B cell (primary cell): ENCODE data around the gene SPTBN1. TPM values are rescaled to one million over a fixed set of nuclear protein-coding genes. Genes with fewer than 3 reads are reported as not detected.

Experiments used
- ATAC-seq: fragments of 200-7000 bp; cut with Tn5 transposase; one replicate; pipeline ENCODE4 v1.10.0; 2021; ENCODE audit warnings: low read depth, mild to moderate bottlenecking, moderate number of reproducible peaks, moderate library complexity
- CTCF ChIA-PET: fragments of 350-600 bp; sonication (Branson Sonifier 250); formaldehyde crosslinking; loops from one replicate; lab custom pipeline; 2021; ENCODE audit warnings: antibody characterized with exemption, inconsistent platforms; lab: Charles Lee
- POLR2A ChIA-PET: fragments of 350-600 bp; sonication (Branson Sonifier 250); formaldehyde crosslinking; loops from one replicate; lab custom pipeline; 2021; ENCODE audit warnings: antibody characterized with exemption; lab: Charles Lee
- DNase-seq: peaks from one replicate; pipeline ENCODE4 v3.0.0; 2013
- H2AFZ ChIP-seq: 2 replicates; pipeline ENCODE4 v1.6.1; 2012; ENCODE audit warnings: mild to moderate bottlenecking, low read depth, low read length; ENCODE audit not compliant: insufficient read depth, poor library complexity, severe bottlenecking
- H3K27ac ChIP-seq, 2 donors: 1 replicate in 1 of 2; 2 replicates in 1 of 2; pipeline ENCODE4 v1.5.1; 2012 to 2013; ENCODE audit warnings: low read length in 2 of 2, mild to moderate bottlenecking in 2 of 2, moderate library complexity in 1 of 2
- H3K27me3 ChIP-seq, 4 experiments: fragments of 200-600 bp in 1 of 4; sonication (generic) in 1 of 4; replicated peaks in 1 of 4; 1 replicate in 2 of 4; 2 replicates in 2 of 4; pipeline versions ENCODE4 v1.6.1 to v1.7.0; 2013 to 2016; ENCODE audit warnings: low read length in 3 of 4, mild to moderate bottlenecking in 2 of 4, mixed read lengths in 1 of 4, moderate library complexity in 1 of 4; ENCODE audit not compliant: insufficient read depth in 4 of 4, control insufficient read depth in 3 of 4; ENCODE audit errors: control extremely low read depth in 1 of 4
- H3K36me3 ChIP-seq, 2 experiments: replicated peaks in 1 of 2; 1 replicate in 1 of 2; 2 replicates in 1 of 2; pipeline versions ENCODE4 v1.6.1 to v1.7.1; 2013; ENCODE audit warnings: low read length in 1 of 2; ENCODE audit not compliant: insufficient read depth in 2 of 2, control insufficient read depth in 1 of 2; ENCODE audit errors: control extremely low read depth in 1 of 2, extremely low read depth in 1 of 2
- H3K4me1 ChIP-seq, 2 donors: fragments of 200-600 bp in 1 of 2; sonication (generic) in 1 of 2; 1 replicate in 1 of 2; 2 replicates in 1 of 2; pipeline versions ENCODE4 v1.5.1 to v1.6.1; 2013 to 2017; ENCODE audit warnings: low read length in 2 of 2; ENCODE audit not compliant: control insufficient read depth in 2 of 2, insufficient read depth in 2 of 2
- H3K4me2 ChIP-seq: replicated peaks from 2 replicates; pipeline ENCODE3; 2012; ENCODE audit warnings: mild to moderate bottlenecking, low read depth, low read length; ENCODE audit not compliant: poor library complexity, severe bottlenecking
- H3K4me3 ChIP-seq, 5 experiments: fragments of 200-600 bp in 1 of 5; sonication (generic) in 1 of 5; 1 replicate in 3 of 5; 2 replicates in 2 of 5; pipeline versions ENCODE4 v1.5.1 to v1.7.0; 2011 to 2016; ENCODE audit warnings: low read length in 4 of 5, mild to moderate bottlenecking in 4 of 5, low read depth in 2 of 5, control low read depth in 1 of 5, moderate library complexity in 1 of 5; ENCODE audit not compliant: insufficient read depth in 1 of 5; ENCODE audit errors: control extremely low read depth in 1 of 5, extremely low read depth in 1 of 5
- H3K79me2 ChIP-seq: fragments of 200-600 bp; sonication (generic); one replicate; pipeline ENCODE4 v1.6.0; 2016; ENCODE audit warnings: low read length; ENCODE audit not compliant: control insufficient read depth, insufficient read depth
- H3K9ac ChIP-seq: fragments of 200-600 bp; sonication (generic); 2 replicates; pipeline ENCODE4 v1.6.1; 2017; ENCODE audit warnings: mild to moderate bottlenecking, low read length, moderate library complexity
- H3K9me3 ChIP-seq, 3 donors: one replicate each; pipeline versions ENCODE4 v1.6.1 to v1.7.1; 2013; ENCODE audit warnings: low read length in 2 of 3; ENCODE audit not compliant: control insufficient read depth in 2 of 3, insufficient read depth in 1 of 3; ENCODE audit errors: control extremely low read depth in 1 of 3
- H4K20me1 ChIP-seq: 2 replicates; pipeline ENCODE4 v1.6.0; 2012; ENCODE audit warnings: mild to moderate bottlenecking, low read length; ENCODE audit not compliant: insufficient read depth, control insufficient read depth, poor library complexity, severe bottlenecking
- H3K27ac Mint-ChIP-seq: one replicate; pipeline ENCODE4 v1.8.0; 2021; ENCODE audit warnings: mixed read lengths
- H3K27me3 Mint-ChIP-seq: one replicate; pipeline ENCODE4 v1.8.0; 2021; ENCODE audit warnings: mixed read lengths
- H3K4me1 Mint-ChIP-seq: one replicate; pipeline ENCODE4 v1.8.0; 2021; ENCODE audit warnings: mixed read lengths
- H3K4me3 Mint-ChIP-seq: one replicate; pipeline ENCODE4 v1.8.0; 2021; ENCODE audit warnings: mixed read lengths
- H3K9me3 Mint-ChIP-seq: one replicate; pipeline ENCODE4 v1.8.0; 2022; ENCODE audit warnings: mixed read lengths; ENCODE audit not compliant: insufficient read depth
- EZH2 ChIP-seq: IDR thresholded peaks from 2 replicates; pipeline ENCODE4 v1.6.1; 2012; ENCODE audit warnings: borderline replicate concordance, low read depth, mild to moderate bottlenecking, moderate library complexity, low read length; ENCODE audit not compliant: insufficient read depth, poor library complexity, severe bottlenecking
- WGBS: methylation state at CpG from one replicate; pipeline ENCODE4 v1.1.5; 2013; ENCODE audit warnings: missing lambda C conversion rate; ENCODE audit not compliant: insufficient coverage; 5-methylcytosine and 5-hydroxymethylcytosine counted together
- intact Hi-C: fragments of 100-400 bp; cut with micrococcal nuclease; formaldehyde crosslinking; loops from one replicate; pipeline ENCODE4 v1.10.0; 2022
- polyA plus RNA-seq: library from polyadenylated mRNA; depleted of rRNA; stranded (reverse); fragments of >200 nt; gene quantifications from 2 replicates; pipeline ENCODE4 v1.2.3, GENCODE V29; 2012
- total RNA-seq, 2 donors: library from RNA; stranded (reverse); fragments of 120-200 nt in 1 of 2; gene quantifications; 1 replicate in 1 of 2; 2 replicates in 1 of 2; pipeline versions ENCODE4 v1.2.3 to v1.2.4, GENCODE V29; 2013 to 2022
- TF ChIP-seq, protein P1 (sequence below): fragments of 200-600 bp; IDR thresholded peaks from one replicate; pipeline ENCODE4 v1.8.0; 2022; ENCODE audit warnings: antibody characterized with exemption, mild to moderate bottlenecking

SPTBN1 gene
- total and polyA plus RNA-seq, 2 donors (not counting 1 experiment from before 2014, with no cell fraction given) = 43.7 to 144 TPM

DNA sequence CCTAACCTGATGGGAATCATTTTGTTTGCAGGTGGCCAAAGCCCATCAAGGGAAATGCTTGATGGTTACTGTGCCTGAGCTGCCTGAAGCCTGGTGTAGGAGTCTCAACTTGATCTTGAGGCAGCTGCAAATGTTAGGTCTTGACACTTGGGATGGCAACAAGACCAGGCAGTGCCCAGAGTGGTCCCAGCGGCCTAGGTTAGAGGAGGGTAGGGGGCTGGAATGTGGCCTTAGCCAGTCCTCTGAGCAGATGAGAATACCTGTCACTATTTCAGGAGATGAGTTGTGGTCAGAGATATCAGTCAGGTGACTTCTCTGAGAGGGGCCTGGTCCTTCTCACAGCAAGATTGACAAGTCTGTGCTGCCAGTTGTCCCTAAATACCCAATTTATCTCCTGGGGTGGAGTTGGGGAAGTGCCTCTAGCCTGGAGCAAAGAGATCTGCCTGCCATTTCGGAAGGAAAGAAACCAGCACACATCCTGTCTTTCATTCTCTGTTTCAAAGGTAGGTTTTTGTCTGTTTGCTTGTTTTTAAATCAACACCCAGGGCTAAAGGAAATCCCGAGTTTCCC is 13.4 kb downstream of the SPTBN1 start:
- Histone ChIP-seq H3K36me3 (no peaks in the 10 kb centered on the region), H3K79me2 (no peaks in the 10 kb centered on the region), H2AFZ (peak overlapping the region; percentile 5), H3K4me3 (no peak overlapping the region), H3K27ac (no peak overlapping the region), H3K4me1 (peaks cover 0 to 4% of the 10 kb centered on the region in 2 donors), H3K9ac (no peak overlapping the region), H3K4me2 (no peak overlapping the region), H3K27me3 (peaks cover 0 to 3% (median 0%) of the 10 kb centered on the region in 4 experiments), H3K9me3 (no peaks in the 10 kb centered on the region), H4K20me1 (no peaks in the 10 kb centered on the region)
- ATAC-seq (no peak), DNase-seq (no peak)
- Mint-ChIP-seq H3K9me3 (no peaks in the 10 kb centered on the region), H3K27ac (no peak overlapping the region), H3K27me3 (peaks cover 9% of the 10 kb centered on the region), H3K4me3 (no peak overlapping the region), H3K4me1 (peaks cover 8% of the 10 kb centered on the region)
- intact Hi-C loops = no loop called here
- no peak for TF ChIP-seq EZH2
- TF ChIP-seq, protein P1, sequence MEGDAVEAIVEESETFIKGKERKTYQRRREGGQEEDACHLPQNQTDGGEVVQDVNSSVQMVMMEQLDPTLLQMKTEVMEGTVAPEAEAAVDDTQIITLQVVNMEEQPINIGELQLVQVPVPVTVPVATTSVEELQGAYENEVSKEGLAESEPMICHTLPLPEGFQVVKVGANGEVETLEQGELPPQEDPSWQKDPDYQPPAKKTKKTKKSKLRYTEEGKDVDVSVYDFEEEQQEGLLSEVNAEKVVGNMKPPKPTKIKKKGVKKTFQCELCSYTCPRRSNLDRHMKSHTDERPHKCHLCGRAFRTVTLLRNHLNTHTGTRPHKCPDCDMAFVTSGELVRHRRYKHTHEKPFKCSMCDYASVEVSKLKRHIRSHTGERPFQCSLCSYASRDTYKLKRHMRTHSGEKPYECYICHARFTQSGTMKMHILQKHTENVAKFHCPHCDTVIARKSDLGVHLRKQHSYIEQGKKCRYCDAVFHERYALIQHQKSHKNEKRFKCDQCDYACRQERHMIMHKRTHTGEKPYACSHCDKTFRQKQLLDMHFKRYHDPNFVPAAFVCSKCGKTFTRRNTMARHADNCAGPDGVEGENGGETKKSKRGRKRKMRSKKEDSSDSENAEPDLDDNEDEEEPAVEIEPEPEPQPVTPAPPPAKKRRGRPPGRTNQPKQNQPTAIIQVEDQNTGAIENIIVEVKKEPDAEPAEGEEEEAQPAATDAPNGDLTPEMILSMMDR = no peak
- CTCF ChIA-PET = no interaction called here
- WGBS = 100% methylated on average over 1 of the region's 3 CpGs
- POLR2A ChIA-PET = no interaction called here

DNA sequence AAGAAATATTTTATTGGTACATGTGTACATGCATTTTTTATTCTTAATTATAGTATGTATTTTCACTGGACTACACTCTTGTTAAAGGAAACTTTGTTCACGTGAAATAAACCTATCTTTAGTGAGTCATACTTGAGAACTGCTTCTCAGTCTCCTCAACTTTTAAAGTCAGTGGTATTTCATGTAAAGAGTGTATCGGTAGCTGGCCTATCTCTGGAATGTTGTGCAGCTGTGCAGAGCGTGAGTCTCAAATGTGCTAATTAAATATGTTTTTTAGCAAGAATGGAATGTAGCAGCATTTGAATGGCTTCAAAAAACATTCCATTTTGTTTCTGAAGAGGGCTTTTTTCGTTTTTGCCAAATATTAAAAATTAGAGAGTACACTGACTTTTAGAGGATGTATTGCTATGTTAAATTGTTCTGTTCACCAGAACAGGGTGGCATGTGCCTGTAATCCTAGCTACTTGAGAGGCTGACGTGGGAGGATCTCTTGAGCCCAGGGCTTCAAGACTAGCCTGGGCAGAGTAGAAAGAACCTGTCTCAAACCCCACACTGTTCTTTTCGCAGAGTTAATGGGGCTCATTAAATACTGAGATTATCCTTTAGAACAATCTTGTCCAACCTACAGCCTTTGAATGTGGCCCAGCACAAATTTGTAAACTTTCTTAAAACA is 14.3 kb downstream of the SPTBN1 start:
- H3K9me3 Mint-ChIP-seq = no peaks in the 10 kb centered on the region
- no peak overlapping the region for H3K4me2 ChIP-seq
- peaks cover 0 to 4% of the 10 kb centered on the region in 2 donors for H3K4me1 ChIP-seq
- POLR2A ChIA-PET = no interaction called here
- H3K4me3 ChIP-seq = no peak overlapping the region
- ATAC-seq = no peak
- H4K20me1 ChIP-seq = no peaks in the 10 kb centered on the region
- no peak overlapping the region for H3K27ac Mint-ChIP-seq
- no peak overlapping the region for H3K4me3 Mint-ChIP-seq
- H3K9me3 ChIP-seq = no peaks in the 10 kb centered on the region
- H3K27ac ChIP-seq = no peak overlapping the region
- no peak overlapping the region for H3K9ac ChIP-seq
- no peaks in the 10 kb centered on the region for H3K27me3 ChIP-seq
- 89% methylated on average over 3 of the region's 6 CpGs for WGBS
- peaks cover 6% of the 10 kb centered on the region for H3K27me3 Mint-ChIP-seq
- no peak overlapping the region for H2AFZ ChIP-seq
- intact Hi-C loops = no loop called here
- H3K79me2 ChIP-seq = no peaks in the 10 kb centered on the region
- no peak for DNase-seq
- CTCF ChIA-PET = interaction anchor here (1.2 kb wide), 1 partner anchor 234 kb away, joined by 3 read pairs; no protein-coding TSS in a partner anchor
- no peaks in the 10 kb centered on the region for H3K36me3 ChIP-seq
- TF ChIP-seq EZH2 = no peak
- TF ChIP-seq, protein P1 = no peak
- H3K4me1 Mint-ChIP-seq = peaks cover 8% of the 10 kb centered on the region
